GM18861 (cell line): ENCODE measurements around the gene RGCC.
A peak's percentile ranks its signal among the peaks of the same experiment; 100 is the strongest.
"Not testable (repeated sequence)": the region's sequence is repeated elsewhere in the genome, so short reads cannot be mapped to it uniquely, and the experiment has no call there.

Experiments
- ATAC-seq: cut with Tn5 transposase; IDR thresholded peaks from one replicate; pipeline ENCODE4 v1.9.1; 2021; ENCODE audit not compliant: unreplicated experiment

RGCC gene

GRCh38 chr13:41488124-41488523 lies 30.8 kb downstream of the RGCC start:
- no peak for ATAC-seq

GRCh38 chr13:41490371-41491015 lies 33.1 kb downstream of the RGCC start:
- ATAC-seq: no peak

- ATAC-seq: no peak
Measured at GRCh38 chr13:41491436-41491835, 34.1 kb downstream of the RGCC start.

- peak; percentile 60 for ATAC-seq
Measured at GRCh38 chr13:41492432-41493260, 35.3 kb downstream of the RGCC start.

GRCh38 chr13:41494202-41494601 lies 36.9 kb downstream of the RGCC start:
- no peak for ATAC-seq

GRCh38 chr13:41495044-41495443 lies 37.7 kb downstream of the RGCC start:
- ATAC-seq: no peak

- no peak for ATAC-seq
Measured at GRCh38 chr13:41496420-41497234, 39.3 kb downstream of the RGCC start.

GRCh38 chr13:41497436-41497835 lies 40.1 kb downstream of the RGCC start:
- ATAC-seq: no peak

GRCh38 chr13:41499452-41499851 lies 42.1 kb downstream of the RGCC start:
- ATAC-seq: no peak

- no peak for ATAC-seq
Measured at GRCh38 chr13:41500511-41500910, 43.2 kb downstream of the RGCC start.

GRCh38 chr13:41501281-41501680 lies 43.9 kb downstream of the RGCC start:
- no peak for ATAC-seq

GRCh38 chr13:41502031-41502430 lies 44.7 kb downstream of the RGCC start:
- no peak for ATAC-seq

- ATAC-seq: peak; percentile 63
Measured at GRCh38 chr13:41502673-41503072, 45.3 kb downstream of the RGCC start.

GRCh38 chr13:41503356-41503755 lies 46.0 kb downstream of the RGCC start:
- no peak for ATAC-seq

GRCh38 chr13:41504657-41505056 lies 47.3 kb downstream of the RGCC start:
- not testable (repeated sequence) for ATAC-seq

GRCh38 chr13:41505209-41505835 lies 48.0 kb downstream of the RGCC start:
- ATAC-seq: no peak

- ATAC-seq: no peak
Measured at GRCh38 chr13:41506312-41506711, 49.0 kb downstream of the RGCC start.

GRCh38 chr13:41509971-41510370 lies 52.6 kb downstream of the RGCC start:
- ATAC-seq: no peak

- no peak for ATAC-seq
Measured at GRCh38 chr13:41511827-41512226, 54.5 kb downstream of the RGCC start.

- ATAC-seq: no peak
Measured at GRCh38 chr13:41512441-41512840, 55.1 kb downstream of the RGCC start.

GRCh38 chr13:41513600-41513999 lies 56.2 kb downstream of the RGCC start:
- ATAC-seq: no peak
